Measurements from ENCODE around the gene FBXO42. TPM values are rescaled to one million over a fixed set of nuclear protein-coding genes. Genes with fewer than 3 reads are reported as not detected.
A peak's percentile ranks its signal among the peaks of the same experiment; 100 is the strongest.

The FBXO42 gene
- total and polyA plus RNA-seq, 4 donors = 5.9 to 9.4 (median 6.5) TPM

- DNase-seq (ENCODE audit: low spot score) = no peak
- Histone ChIP-seq H3K4me3 (ENCODE audit: low read depth in 1 of 3, low read length in 3 of 3) (no peak overlapping the region), H3K9ac (ENCODE audit: low read depth in 1 of 2, low read length in 2 of 2) (no peak overlapping the region), H3K36me3 (ENCODE audit: control insufficient read depth in 4 of 4, insufficient read depth in 3 of 4, low read depth in 1 of 4, low read length in 3 of 4) (peaks cover 16 to 30% (median 25%) of the 10 kb centered on the region in 4 donors), H3K9me3 (ENCODE audit: control insufficient read depth in 4 of 4, low read length in 3 of 4) (no peaks in the 10 kb centered on the region), H3K27me3 (ENCODE audit: control insufficient read depth in 4 of 4, insufficient read depth in 4 of 4, low read length in 3 of 4) (no peaks in the 10 kb centered on the region), H3K27ac (ENCODE audit: low read depth in 1 of 2, low read length in 2 of 2) (no peak overlapping the region), H3K4me1 (ENCODE audit: control insufficient read depth in 4 of 4, insufficient read depth in 4 of 4, low read length in 3 of 4) (peaks cover 0 to 5% (median 3%) of the 10 kb centered on the region in 4 donors)
- TF ChIP-seq GABPA (IDR thresholded peaks at IDR 0.05 in 1 of 2, conservative IDR thresholded peaks at IDR 0.05 in 1 of 2) (no peak), NR2F2 (IDR thresholded peaks at IDR 0.05) (no peak), ZBTB33 (IDR thresholded peaks at IDR 0.05) (no peak)
- whole genome bisulfite sequencing = 69% methylated on average over 5 of the region's 5 CpGs
Observed at GRCh38 chr1:16397120-16397519, 44.8 kb upstream of the FBXO42 start.

GRCh38 chr1:16396591-16396990, 44.3 kb upstream of the FBXO42 start:
- H3K4me1 ChIP-seq (ENCODE audit: control insufficient read depth in 4 of 4, insufficient read depth in 4 of 4, low read length in 3 of 4) = peaks cover 0 to 5% (median 4%) of the 10 kb centered on the region in 4 donors
- WGBS = 75% methylated on average over 7 of the region's 7 CpGs
- H3K4me3 ChIP-seq (ENCODE audit: low read depth in 1 of 3, low read length in 3 of 3) = no peak overlapping the region
- no peaks in the 10 kb centered on the region for H3K9me3 ChIP-seq (ENCODE audit: control insufficient read depth in 4 of 4, low read length in 3 of 4)
- H3K27me3 ChIP-seq (ENCODE audit: control insufficient read depth in 4 of 4, insufficient read depth in 4 of 4, low read length in 3 of 4) = no peaks in the 10 kb centered on the region
- no peak overlapping the region for H3K9ac ChIP-seq (ENCODE audit: low read depth in 1 of 2, low read length in 2 of 2)
- H3K27ac ChIP-seq (ENCODE audit: low read depth in 1 of 2, low read length in 2 of 2) = no peak overlapping the region
- no peak for DNase-seq (ENCODE audit: low spot score)
- TF ChIP-seq SP1 (IDR thresholded peaks at IDR 0.05) (no peak), HNF4A (conservative IDR thresholded peaks at IDR 0.05) (no peak), JUND (IDR thresholded peaks at IDR 0.05) (no peak), REST (IDR thresholded peaks at IDR 0.05) (no peak)
- H3K36me3 ChIP-seq (ENCODE audit: control insufficient read depth in 4 of 4, insufficient read depth in 3 of 4, low read depth in 1 of 4, low read length in 3 of 4) = peaks cover 16 to 30% (median 25%) of the 10 kb centered on the region in 4 donors

- H3K36me3 ChIP-seq (ENCODE audit: control insufficient read depth in 4 of 4, insufficient read depth in 3 of 4, low read depth in 1 of 4, low read length in 3 of 4) = peaks cover 16 to 30% (median 25%) of the 10 kb centered on the region in 4 donors
- DNase-seq (ENCODE audit: low spot score) = no peak
- 83% methylated on average over 13 of the region's 13 CpGs for WGBS
- H3K27me3 ChIP-seq (ENCODE audit: control insufficient read depth in 4 of 4, insufficient read depth in 4 of 4, low read length in 3 of 4) = no peaks in the 10 kb centered on the region
- no peak overlapping the region for H3K4me3 ChIP-seq (ENCODE audit: low read depth in 1 of 3, low read length in 3 of 3)
- H3K27ac ChIP-seq (ENCODE audit: low read depth in 1 of 2, low read length in 2 of 2) = no peak overlapping the region
- no peak overlapping the region for H3K9ac ChIP-seq (ENCODE audit: low read depth in 1 of 2, low read length in 2 of 2)
- no peaks in the 10 kb centered on the region for H3K9me3 ChIP-seq (ENCODE audit: control insufficient read depth in 4 of 4, low read length in 3 of 4)
- TF ChIP-seq HNF4A (conservative IDR thresholded peaks at IDR 0.05) = peak in 1 of 2 donors; percentile 34
- no peak for TF ChIP-seq JUND (IDR thresholded peaks at IDR 0.05)
- H3K4me1 ChIP-seq (ENCODE audit: control insufficient read depth in 4 of 4, insufficient read depth in 4 of 4, low read length in 3 of 4) = peaks cover 0 to 10% (median 6%) of the 10 kb centered on the region in 4 donors
Observed at GRCh38 chr1:16394977-16395376, 42.7 kb upstream of the FBXO42 start.
